ENCODE results near the gene PRTFDC1. TPM values are rescaled to one million over a fixed set of nuclear protein-coding genes. Genes with fewer than 3 reads are reported as not detected.

PRTFDC1 gene
- total RNA-seq, 1 donor from 2014 or later: 14.4 TPM

- peaks cover 5% of the 10 kb centered on the region for H3K27me3 Mint-ChIP-seq (ENCODE audit: unreplicated experiment)
- peak overlapping the region; percentile 89 for H3K27ac Mint-ChIP-seq (ENCODE audit: unreplicated experiment)
- no peaks in the 10 kb centered on the region for H3K36me3 Mint-ChIP-seq (ENCODE audit: unreplicated experiment)
- TF ChIP-seq, protein P1, sequence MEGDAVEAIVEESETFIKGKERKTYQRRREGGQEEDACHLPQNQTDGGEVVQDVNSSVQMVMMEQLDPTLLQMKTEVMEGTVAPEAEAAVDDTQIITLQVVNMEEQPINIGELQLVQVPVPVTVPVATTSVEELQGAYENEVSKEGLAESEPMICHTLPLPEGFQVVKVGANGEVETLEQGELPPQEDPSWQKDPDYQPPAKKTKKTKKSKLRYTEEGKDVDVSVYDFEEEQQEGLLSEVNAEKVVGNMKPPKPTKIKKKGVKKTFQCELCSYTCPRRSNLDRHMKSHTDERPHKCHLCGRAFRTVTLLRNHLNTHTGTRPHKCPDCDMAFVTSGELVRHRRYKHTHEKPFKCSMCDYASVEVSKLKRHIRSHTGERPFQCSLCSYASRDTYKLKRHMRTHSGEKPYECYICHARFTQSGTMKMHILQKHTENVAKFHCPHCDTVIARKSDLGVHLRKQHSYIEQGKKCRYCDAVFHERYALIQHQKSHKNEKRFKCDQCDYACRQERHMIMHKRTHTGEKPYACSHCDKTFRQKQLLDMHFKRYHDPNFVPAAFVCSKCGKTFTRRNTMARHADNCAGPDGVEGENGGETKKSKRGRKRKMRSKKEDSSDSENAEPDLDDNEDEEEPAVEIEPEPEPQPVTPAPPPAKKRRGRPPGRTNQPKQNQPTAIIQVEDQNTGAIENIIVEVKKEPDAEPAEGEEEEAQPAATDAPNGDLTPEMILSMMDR (IDR thresholded peaks at IDR 0.05; ENCODE audit: partially characterized antibody, unreplicated experiment): no peak
- peaks cover 16% of the 10 kb centered on the region for H3K4me1 Mint-ChIP-seq (ENCODE audit: low read depth, unreplicated experiment)
- H3K4me3 Mint-ChIP-seq (ENCODE audit: unreplicated experiment): peak overlapping the region; percentile 52
- H3K9me3 Mint-ChIP-seq (ENCODE audit: unreplicated experiment): peaks cover 2% of the 10 kb centered on the region
- DNase-seq: peak; percentile 27
These were observed 79.1 kb downstream of the PRTFDC1 start for GRCh38 chr10:24873281-24873683.

DNA sequence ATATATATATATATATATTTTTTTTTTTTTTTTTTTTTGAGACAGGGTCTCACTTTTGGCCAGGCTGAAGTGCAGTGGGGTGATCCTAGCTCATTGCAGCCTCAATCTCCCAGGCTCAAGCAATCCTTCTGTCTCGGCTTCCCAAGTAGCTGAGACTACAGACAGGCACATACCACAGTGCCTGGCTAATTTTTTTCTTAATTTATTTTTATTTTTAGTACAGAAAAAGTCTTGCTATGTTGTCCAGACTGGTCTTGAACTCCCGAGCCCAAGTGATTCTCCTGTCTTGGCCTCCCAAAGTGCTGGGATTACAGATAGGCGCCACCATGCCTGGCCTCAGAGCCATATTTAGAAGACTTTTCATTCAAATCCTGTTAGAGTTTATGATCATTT, 79.6 kb downstream of the PRTFDC1 start:
- Mint-ChIP-seq H3K27me3 (ENCODE audit: unreplicated experiment) (peaks cover 5% of the 10 kb centered on the region), H3K36me3 (ENCODE audit: unreplicated experiment) (no peaks in the 10 kb centered on the region), H3K4me1 (ENCODE audit: low read depth, unreplicated experiment) (peaks cover 16% of the 10 kb centered on the region), H3K27ac (ENCODE audit: unreplicated experiment) (no peak overlapping the region), H3K4me3 (ENCODE audit: unreplicated experiment) (peak overlapping the region; percentile 52), H3K9me3 (ENCODE audit: unreplicated experiment) (peaks cover 2% of the 10 kb centered on the region)
- DNase-seq: no peak
- TF ChIP-seq, protein P1 (IDR thresholded peaks at IDR 0.05; ENCODE audit: partially characterized antibody, unreplicated experiment): no peak

GRCh38 chr10:24872049-24872789, 80.2 kb downstream of the PRTFDC1 start:
- H3K9me3 Mint-ChIP-seq (ENCODE audit: unreplicated experiment): peaks cover 2% of the 10 kb centered on the region
- no peak for DNase-seq
- H3K4me1 Mint-ChIP-seq (ENCODE audit: low read depth, unreplicated experiment): peaks cover 16% of the 10 kb centered on the region
- peak overlapping the region; percentile 74 for H3K27ac Mint-ChIP-seq (ENCODE audit: unreplicated experiment)
- TF ChIP-seq, protein P1 (IDR thresholded peaks at IDR 0.05; ENCODE audit: partially characterized antibody, unreplicated experiment): no peak
- H3K4me3 Mint-ChIP-seq (ENCODE audit: unreplicated experiment): no peak overlapping the region
- H3K36me3 Mint-ChIP-seq (ENCODE audit: unreplicated experiment): no peaks in the 10 kb centered on the region
- peaks cover 5% of the 10 kb centered on the region for H3K27me3 Mint-ChIP-seq (ENCODE audit: unreplicated experiment)

- peaks cover 19% of the 10 kb centered on the region for H3K4me1 Mint-ChIP-seq (ENCODE audit: low read depth, unreplicated experiment)
- H3K27me3 Mint-ChIP-seq (ENCODE audit: unreplicated experiment): peaks cover 5% of the 10 kb centered on the region
- DNase-seq: no peak
- TF ChIP-seq, protein P1 (IDR thresholded peaks at IDR 0.05; ENCODE audit: partially characterized antibody, unreplicated experiment): no peak
- no peak overlapping the region for H3K27ac Mint-ChIP-seq (ENCODE audit: unreplicated experiment)
- peak overlapping the region; percentile 73 for H3K4me3 Mint-ChIP-seq (ENCODE audit: unreplicated experiment)
- peaks cover 2% of the 10 kb centered on the region for H3K9me3 Mint-ChIP-seq (ENCODE audit: unreplicated experiment)
- no peaks in the 10 kb centered on the region for H3K36me3 Mint-ChIP-seq (ENCODE audit: unreplicated experiment)
These were observed 81.1 kb downstream of the PRTFDC1 start for GRCh38 chr10:24871011-24871935.

Data from glutamatergic neuron (in vitro differentiated cells).